GM19324 (cell line): ENCODE measurements around the gene CTTNBP2NL.
"Not testable (repeated sequence)": the region's sequence is repeated elsewhere in the genome, so short reads cannot be mapped to it uniquely, and the experiment has no call there.

Experiments
- ATAC-seq: cut with Tn5 transposase; IDR thresholded peaks from one replicate; pipeline ENCODE4 v1.9.1; 2021; ENCODE audit warnings: mild to moderate bottlenecking, moderate library complexity; ENCODE audit not compliant: unreplicated experiment, low FRiP score

Gene CTTNBP2NL

DNA sequence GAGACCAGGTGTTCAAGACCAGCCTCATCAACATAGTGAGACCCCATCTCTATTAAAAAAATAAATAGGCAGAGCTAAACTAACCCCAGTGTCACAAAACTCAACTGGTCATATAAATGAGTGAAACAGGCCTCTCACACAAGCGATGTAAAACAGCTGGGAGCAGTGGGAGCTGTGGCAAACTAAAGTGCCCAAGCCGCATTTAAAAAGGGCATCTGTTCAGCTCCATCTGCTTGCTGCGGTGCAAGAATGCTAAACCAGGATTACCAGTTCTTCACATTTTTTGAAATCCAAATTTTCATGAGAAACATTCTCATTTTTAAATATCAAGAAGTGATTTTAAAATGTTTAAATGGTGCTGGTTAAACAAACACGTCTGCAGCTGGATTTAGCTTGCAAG, 62.7 kb downstream of the CTTNBP2NL start:
- no peak for ATAC-seq

- no peak for ATAC-seq
These were observed 64.6 kb downstream of the CTTNBP2NL start for GRCh38 chr1:112460615-112461014.

GRCh38 chr1:112461200-112461871, 65.3 kb downstream of the CTTNBP2NL start:
- no peak for ATAC-seq

DNA sequence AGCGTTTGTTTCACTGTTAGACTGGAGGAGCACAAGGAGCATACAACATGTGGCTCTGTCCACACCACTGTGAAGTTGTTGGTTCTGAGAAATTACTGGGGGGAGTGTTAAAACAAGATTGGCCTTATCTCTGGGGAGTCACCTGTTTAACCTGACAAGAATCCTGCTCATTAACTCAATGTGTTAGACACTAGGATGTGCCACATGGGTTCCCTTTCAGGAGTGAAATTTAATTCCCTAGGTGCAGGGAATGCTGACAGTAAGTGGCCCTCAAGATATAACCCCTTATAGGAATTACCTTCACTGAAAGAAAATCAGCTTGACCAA, 66.9 kb downstream of the CTTNBP2NL start:
- ATAC-seq: no peak

GRCh38 chr1:112464501-112464900, 68.5 kb downstream of the CTTNBP2NL start:
- no peak for ATAC-seq

- ATAC-seq: no peak
These were observed 69.1 kb downstream of the CTTNBP2NL start for GRCh38 chr1:112465122-112465521.

DNA sequence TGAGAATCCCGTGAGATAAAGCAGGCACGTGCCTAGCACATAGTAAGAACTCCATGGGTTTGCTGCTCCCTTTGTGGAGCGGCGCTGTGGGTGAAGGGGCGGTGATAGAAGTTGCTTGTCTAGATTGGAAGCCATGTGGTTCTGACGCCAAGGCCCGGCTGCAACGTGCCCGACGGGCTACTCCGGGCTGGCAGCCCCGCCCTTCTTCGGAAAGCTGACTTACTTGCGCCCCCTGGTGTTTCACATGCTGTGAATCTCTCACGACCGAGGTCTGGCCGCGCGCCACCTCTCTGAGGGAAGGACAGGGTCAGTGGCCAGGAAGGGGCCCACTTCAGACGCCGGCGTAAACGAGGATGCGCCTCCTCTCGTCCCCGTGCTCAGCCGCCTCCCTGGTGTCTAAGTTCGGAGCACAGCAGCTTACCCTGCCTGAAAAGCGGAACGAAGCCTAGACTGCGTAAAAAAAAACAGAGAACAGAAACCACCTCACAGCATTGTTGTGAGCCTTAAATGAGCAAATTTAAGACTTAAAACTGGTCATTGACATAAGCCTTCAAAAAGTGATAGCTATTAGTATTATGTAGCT, 70.2 kb downstream of the CTTNBP2NL start:
- ATAC-seq: peak; percentile 86

DNA sequence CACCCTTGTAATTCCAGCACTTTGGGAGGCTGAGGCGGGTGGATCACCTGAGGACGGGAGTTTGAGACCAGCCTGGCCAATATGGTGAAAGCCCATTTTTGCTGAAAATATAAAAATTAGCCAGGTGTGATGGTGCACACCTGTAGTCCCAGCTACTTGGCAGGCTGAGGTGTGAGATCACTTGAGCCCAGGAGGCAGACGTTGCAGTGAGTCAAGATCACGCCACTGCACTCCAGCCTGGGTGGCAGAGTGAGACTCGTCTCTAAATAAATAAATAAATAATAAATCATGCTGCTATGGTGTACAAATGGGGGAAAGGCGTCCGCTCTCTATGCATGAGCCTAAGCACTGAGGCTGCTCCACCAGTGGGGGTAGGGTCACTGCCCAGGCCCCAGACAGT, 74.3 kb downstream of the CTTNBP2NL start:
- ATAC-seq: not testable (repeated sequence)

- ATAC-seq: no peak
These were observed 75.0 kb downstream of the CTTNBP2NL start for GRCh38 chr1:112470966-112471365.

GRCh38 chr1:112472142-112472541, 76.1 kb downstream of the CTTNBP2NL start:
- ATAC-seq: no peak

- no peak for ATAC-seq
These were observed 81.5 kb downstream of the CTTNBP2NL start for GRCh38 chr1:112477550-112477949.

GRCh38 chr1:112478314-112478713, 82.3 kb downstream of the CTTNBP2NL start:
- no peak for ATAC-seq

GRCh38 chr1:112486063-112486462, 90.0 kb downstream of the CTTNBP2NL start:
- not testable (repeated sequence) for ATAC-seq

DNA sequence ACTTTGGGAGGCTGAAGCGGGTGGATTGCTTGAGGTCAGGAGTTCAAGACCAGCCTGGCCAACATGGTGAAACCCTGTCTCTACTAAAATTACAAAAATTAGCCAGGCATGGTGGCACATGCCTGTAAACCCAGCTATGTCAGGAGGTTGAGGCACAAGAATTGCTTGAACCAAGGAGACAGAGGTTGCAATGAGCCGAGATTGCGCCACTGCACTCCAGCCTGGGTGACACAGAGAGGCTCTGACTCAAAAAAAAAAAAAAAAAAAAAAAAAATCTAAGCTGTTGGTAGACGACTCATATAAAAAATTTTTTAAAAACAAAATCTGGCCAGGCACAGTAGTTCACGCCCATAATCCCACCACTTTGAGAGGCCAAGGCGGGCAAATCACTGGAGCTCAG, 91.7 kb downstream of the CTTNBP2NL start:
- not testable (repeated sequence) for ATAC-seq

DNA sequence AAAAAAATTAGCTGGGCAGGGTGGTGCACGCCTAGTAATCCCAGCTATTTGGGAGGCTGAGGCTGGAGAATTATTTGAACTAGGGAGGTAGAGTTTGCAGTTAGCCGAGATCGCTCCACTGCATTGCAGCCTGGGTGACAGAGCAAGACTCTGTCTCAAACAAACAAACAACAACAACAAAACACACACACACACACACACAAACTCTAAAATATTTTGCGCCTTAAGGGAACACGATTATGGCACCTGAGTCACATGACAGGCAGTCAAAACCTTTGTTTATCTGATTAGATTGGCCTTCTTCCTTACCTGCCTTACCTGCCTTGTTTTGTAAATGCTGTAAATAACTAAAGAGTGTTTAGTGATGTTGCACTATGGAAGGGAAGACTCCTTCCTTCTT, 92.1 kb downstream of the CTTNBP2NL start:
- no peak for ATAC-seq

GRCh38 chr1:112492076-112492475, 96.1 kb downstream of the CTTNBP2NL start:
- no peak for ATAC-seq

GRCh38 chr1:112493351-112493750, 97.3 kb downstream of the CTTNBP2NL start:
- ATAC-seq: no peak

DNA sequence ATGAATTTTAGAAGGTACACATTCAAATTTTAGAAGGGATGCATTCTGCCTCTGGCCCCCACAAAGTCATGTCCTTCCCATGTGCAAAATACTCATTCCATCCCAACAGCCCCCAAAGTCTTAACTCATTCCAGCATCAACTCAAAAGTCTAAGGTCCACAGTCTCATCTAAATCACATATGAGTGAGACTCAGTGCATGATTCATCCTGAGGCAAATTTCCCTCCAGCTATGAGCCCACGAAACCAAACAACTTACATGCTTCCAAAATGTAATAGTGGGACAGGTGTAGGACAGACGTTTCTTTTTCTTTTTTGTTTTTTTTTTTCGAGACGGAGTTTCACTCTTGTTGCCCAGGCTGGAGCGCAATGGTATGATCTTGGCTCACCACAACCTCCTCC, 100.3 kb downstream of the CTTNBP2NL start:
- ATAC-seq: no peak

DNA sequence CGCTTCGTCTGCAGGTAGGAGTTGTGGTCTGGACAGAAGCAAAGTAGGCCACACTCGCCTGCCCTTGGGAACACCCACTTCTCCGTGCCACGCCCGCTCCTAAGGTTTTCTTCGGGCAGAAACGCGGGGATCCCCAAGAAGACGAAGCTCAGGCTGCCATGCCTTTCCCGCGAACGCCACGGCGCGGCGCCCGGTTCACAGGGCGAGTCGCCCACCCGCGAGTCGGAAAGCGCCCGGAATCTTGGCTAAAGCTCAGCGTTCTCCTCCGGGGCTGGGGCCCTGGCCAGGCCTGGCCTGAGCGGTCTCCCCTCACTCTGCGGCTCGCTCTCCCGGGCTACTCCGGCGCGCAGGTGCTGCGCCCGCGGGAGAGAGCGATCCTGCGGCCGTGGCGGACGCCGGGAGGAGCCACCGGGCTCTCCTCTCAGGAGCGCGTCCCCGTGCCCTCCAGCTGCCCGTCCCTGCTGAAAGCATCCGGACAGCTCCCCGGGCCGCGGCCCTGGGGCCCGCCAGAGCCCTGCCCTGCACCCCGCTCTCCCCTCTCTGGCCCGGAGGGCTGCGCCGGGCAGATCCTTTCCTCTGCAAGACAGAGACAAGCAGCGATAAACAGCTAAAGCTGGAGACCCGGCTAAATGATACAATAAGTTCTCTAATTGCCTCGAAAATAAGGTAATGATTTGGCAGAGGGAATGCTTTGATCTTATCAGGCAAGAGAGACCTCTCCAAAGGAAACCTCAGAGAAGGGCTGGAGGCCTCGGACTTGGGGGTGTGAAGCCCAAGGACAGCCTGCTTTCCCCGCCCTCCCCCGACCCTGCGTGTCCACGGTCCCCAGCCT, 106.0 kb downstream of the CTTNBP2NL start:
- ATAC-seq: no peak

DNA sequence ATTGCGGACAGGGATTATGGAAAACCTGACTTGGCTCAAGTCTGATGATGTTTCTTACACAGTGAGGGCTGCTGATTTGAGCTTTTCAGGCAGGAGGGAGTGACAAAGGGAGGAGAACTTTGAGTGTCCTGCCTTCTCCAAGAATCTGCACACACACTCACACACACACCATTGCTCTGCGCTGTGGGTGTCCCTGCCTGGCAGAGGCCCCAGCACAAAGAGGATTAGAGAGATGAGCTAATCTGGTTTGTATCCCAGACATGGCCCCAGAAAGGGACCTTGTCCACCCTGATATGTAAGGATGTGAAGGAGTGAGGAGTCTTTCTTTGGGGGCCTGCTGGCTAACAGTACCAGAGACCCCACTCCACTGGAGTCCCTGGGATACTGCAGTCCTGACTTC, 106.8 kb downstream of the CTTNBP2NL start:
- no peak for ATAC-seq

DNA sequence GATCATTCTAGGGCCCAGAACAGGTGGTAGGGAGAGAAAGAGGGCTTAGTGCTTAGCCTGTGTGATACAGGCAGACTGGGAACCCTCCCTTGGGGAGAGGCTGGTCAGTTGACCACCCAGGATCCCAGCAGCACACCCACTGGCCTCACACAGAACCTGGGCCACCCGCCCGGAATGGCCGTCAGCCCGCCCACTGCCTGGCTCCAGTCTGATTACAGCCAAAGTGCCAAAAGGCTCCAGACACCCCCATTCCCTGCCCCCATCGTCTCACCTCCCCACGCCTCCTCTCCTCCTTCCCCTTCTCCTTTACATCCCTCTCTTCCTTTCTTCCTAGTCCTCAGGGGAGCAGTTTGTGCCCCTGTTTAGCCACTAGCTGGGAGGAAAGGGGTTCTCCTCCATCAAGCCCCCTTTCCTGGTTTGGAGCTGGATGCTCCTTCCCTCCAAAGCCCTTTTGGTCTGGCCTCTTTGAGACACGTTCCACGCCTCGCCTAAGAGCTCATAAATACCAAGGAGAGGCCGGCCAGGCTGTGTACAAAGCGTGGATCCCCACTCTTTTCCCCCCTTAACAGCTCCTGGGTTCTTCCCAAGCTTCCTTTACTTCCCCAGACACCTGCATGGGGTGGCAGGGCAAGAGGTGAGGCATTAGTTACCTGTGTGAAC, 108.1 kb downstream of the CTTNBP2NL start:
- no peak for ATAC-seq
